H1 (cell line): Measurements from ENCODE around the gene MDFIC. TPM values are rescaled to one million over a fixed set of nuclear protein-coding genes. Genes with fewer than 3 reads are reported as not detected.

ENCODE experiments used
- BCL11A ChIP-seq, 2 experiments: IDR thresholded peaks; one replicate each; pipeline ENCODE4 v1.6.1; 2011; ENCODE audit warnings: low read depth in 2 of 2, low read length in 2 of 2, mild to moderate bottlenecking in 2 of 2
- CEBPB ChIP-seq: IDR thresholded peaks from 2 replicates; pipeline ENCODE4 v1.6.1; 2012; ENCODE audit warnings: low read depth, low read length
- HDAC2 ChIP-seq, 2 experiments: fragments of 300-600 bp in 1 of 2; sonication (generic) in 1 of 2; IDR thresholded peaks; 2 replicates each; pipeline ENCODE4 v1.6.1; 2011 to 2012; ENCODE audit warnings: low read depth in 2 of 2, low read length in 2 of 2, mild to moderate bottlenecking in 2 of 2, moderate library complexity in 2 of 2, borderline replicate concordance in 1 of 2, inconsistent platforms in 1 of 2
- KDM4A ChIP-seq: IDR thresholded peaks from one replicate; pipeline ENCODE4 v1.7.1; 2012; ENCODE audit warnings: low read depth, mild to moderate bottlenecking, moderate library complexity, low read length, inconsistent platforms; ENCODE audit not compliant: severe bottlenecking
- MAX ChIP-seq: IDR thresholded peaks from 2 replicates; pipeline ENCODE4 v1.6.1; 2012; ENCODE audit warnings: inconsistent platforms
- NANOG ChIP-seq: IDR thresholded peaks from 2 replicates; pipeline ENCODE4 v1.6.1; 2011; ENCODE audit warnings: low read length, low read depth, mild to moderate bottlenecking, inconsistent platforms; ENCODE audit not compliant: insufficient read depth, poor library complexity, severe bottlenecking
- TEAD4 ChIP-seq: IDR thresholded peaks from 2 replicates; pipeline ENCODE4 v1.6.1; 2012; ENCODE audit warnings: low read depth, low read length, inconsistent platforms, mixed read lengths
- polyA plus RNA-seq, 7 experiments: library from polyadenylated mRNA; depleted of rRNA in 3 of 7; stranded (reverse) in 5 of 7; unstranded in 2 of 7; fragments of >200 nt in 5 of 7; fragments of 200-250 nt in 2 of 7; gene quantifications; 1 replicate in 5 of 7; 2 replicates in 1 of 7; 4 replicates in 1 of 7; pipeline versions ENCODE4 v1.2.1 to v1.2.3, GENCODE V29; 2011 to 2013; ENCODE audit warnings: missing spikeins in 2 of 7, mixed read lengths in 2 of 7
- total RNA-seq: library from RNA; stranded (reverse); fragmentation: NEBNext Ultra II Directional; extraction: Animal tissue kit (Norgen Biotek cat#: 25700); gene quantifications from 2 replicates; pipeline ENCODE4 v1.2.1, GENCODE V29; 2021
- TF ChIP-seq, protein P1 (sequence below): fragments of 300-600 bp; sonication (generic); IDR thresholded peaks from 2 replicates; pipeline ENCODE4 v1.7.1; 2012; ENCODE audit warnings: low read length, moderate library complexity, mild to moderate bottlenecking, inconsistent platforms; ENCODE audit not compliant: insufficient replicate concordance
- TF ChIP-seq, protein P2 (sequence below): IDR thresholded peaks from 2 replicates; pipeline ENCODE4 v1.6.1; 2012; ENCODE audit warnings: inconsistent platforms

The MDFIC gene
- total and polyA plus RNA-seq, 2 of the 8 experiments (the other 6 are each of a cell fraction or from before 2014, with no cell fraction given): 2.3 to 11.4 TPM

DNA sequence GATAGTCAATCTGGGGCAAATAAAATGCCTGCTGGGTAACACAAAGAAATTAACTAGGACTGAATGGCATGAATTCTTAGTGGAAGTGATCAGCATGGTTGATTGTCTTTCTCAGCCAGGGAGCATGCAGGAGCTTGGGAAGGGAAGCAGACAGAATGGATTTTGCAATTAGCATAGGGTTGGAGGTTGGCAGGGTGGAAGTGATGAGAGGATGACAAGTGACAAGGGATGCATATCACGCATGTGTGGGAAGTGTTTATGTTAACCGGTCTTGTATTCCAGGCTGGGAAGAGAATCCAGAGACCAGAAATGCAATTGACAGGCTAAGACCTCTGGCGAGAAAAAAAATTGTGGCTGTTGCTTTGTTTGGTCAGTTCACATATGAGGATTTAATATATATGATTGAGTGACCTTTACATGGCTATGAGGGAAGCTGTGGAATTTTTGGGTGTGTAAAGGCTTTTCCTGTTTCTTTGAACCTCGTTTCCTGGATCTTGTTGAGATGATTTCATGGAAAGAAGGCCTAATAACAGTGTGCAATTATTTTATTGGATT, 8.3 kb downstream of the MDFIC start (continued):
- TF ChIP-seq, protein P1, sequence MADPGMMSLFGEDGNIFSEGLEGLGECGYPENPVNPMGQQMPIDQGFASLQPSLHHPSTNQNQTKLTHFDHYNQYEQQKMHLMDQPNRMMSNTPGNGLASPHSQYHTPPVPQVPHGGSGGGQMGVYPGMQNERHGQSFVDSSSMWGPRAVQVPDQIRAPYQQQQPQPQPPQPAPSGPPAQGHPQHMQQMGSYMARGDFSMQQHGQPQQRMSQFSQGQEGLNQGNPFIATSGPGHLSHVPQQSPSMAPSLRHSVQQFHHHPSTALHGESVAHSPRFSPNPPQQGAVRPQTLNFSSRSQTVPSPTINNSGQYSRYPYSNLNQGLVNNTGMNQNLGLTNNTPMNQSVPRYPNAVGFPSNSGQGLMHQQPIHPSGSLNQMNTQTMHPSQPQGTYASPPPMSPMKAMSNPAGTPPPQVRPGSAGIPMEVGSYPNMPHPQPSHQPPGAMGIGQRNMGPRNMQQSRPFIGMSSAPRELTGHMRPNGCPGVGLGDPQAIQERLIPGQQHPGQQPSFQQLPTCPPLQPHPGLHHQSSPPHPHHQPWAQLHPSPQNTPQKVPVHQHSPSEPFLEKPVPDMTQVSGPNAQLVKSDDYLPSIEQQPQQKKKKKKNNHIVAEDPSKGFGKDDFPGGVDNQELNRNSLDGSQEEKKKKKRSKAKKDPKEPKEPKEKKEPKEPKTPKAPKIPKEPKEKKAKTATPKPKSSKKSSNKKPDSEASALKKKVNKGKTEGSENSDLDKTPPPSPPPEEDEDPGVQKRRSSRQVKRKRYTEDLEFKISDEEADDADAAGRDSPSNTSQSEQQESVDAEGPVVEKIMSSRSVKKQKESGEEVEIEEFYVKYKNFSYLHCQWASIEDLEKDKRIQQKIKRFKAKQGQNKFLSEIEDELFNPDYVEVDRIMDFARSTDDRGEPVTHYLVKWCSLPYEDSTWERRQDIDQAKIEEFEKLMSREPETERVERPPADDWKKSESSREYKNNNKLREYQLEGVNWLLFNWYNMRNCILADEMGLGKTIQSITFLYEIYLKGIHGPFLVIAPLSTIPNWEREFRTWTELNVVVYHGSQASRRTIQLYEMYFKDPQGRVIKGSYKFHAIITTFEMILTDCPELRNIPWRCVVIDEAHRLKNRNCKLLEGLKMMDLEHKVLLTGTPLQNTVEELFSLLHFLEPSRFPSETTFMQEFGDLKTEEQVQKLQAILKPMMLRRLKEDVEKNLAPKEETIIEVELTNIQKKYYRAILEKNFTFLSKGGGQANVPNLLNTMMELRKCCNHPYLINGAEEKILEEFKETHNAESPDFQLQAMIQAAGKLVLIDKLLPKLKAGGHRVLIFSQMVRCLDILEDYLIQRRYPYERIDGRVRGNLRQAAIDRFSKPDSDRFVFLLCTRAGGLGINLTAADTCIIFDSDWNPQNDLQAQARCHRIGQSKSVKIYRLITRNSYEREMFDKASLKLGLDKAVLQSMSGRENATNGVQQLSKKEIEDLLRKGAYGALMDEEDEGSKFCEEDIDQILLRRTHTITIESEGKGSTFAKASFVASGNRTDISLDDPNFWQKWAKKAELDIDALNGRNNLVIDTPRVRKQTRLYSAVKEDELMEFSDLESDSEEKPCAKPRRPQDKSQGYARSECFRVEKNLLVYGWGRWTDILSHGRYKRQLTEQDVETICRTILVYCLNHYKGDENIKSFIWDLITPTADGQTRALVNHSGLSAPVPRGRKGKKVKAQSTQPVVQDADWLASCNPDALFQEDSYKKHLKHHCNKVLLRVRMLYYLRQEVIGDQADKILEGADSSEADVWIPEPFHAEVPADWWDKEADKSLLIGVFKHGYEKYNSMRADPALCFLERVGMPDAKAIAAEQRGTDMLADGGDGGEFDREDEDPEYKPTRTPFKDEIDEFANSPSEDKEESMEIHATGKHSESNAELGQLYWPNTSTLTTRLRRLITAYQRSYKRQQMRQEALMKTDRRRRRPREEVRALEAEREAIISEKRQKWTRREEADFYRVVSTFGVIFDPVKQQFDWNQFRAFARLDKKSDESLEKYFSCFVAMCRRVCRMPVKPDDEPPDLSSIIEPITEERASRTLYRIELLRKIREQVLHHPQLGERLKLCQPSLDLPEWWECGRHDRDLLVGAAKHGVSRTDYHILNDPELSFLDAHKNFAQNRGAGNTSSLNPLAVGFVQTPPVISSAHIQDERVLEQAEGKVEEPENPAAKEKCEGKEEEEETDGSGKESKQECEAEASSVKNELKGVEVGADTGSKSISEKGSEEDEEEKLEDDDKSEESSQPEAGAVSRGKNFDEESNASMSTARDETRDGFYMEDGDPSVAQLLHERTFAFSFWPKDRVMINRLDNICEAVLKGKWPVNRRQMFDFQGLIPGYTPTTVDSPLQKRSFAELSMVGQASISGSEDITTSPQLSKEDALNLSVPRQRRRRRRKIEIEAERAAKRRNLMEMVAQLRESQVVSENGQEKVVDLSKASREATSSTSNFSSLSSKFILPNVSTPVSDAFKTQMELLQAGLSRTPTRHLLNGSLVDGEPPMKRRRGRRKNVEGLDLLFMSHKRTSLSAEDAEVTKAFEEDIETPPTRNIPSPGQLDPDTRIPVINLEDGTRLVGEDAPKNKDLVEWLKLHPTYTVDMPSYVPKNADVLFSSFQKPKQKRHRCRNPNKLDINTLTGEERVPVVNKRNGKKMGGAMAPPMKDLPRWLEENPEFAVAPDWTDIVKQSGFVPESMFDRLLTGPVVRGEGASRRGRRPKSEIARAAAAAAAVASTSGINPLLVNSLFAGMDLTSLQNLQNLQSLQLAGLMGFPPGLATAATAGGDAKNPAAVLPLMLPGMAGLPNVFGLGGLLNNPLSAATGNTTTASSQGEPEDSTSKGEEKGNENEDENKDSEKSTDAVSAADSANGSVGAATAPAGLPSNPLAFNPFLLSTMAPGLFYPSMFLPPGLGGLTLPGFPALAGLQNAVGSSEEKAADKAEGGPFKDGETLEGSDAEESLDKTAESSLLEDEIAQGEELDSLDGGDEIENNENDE: no peak
- 0 out of 2 replicates have a peak, but pooled peaks have one; percentile 37 for TF ChIP-seq CEBPB
- TF ChIP-seq TEAD4: peak; percentile 33; the same call in 1 of the 2 replicates
- no peak for TF ChIP-seq HDAC2 (IDR thresholded peaks at IDR 0.05; ENCODE audit: borderline replicate concordance in 1 of 2, low read depth in 2 of 2, low read length in 2 of 2)
- peak; percentile 96 for TF ChIP-seq NANOG
- TF ChIP-seq, protein P2, sequence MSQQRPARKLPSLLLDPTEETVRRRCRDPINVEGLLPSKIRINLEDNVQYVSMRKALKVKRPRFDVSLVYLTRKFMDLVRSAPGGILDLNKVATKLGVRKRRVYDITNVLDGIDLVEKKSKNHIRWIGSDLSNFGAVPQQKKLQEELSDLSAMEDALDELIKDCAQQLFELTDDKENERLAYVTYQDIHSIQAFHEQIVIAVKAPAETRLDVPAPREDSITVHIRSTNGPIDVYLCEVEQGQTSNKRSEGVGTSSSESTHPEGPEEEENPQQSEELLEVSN: no peak
- 0 out of 2 replicates have a peak, but pooled peaks have one; percentile 19 for TF ChIP-seq MAX
- no peak for TF ChIP-seq KDM4A
- TF ChIP-seq BCL11A (IDR thresholded peaks at IDR 0.05; ENCODE audit: low read depth in 2 of 2, low read length in 2 of 2): peak in 1 of 2 experiments; percentile 31
